ENCODE results near the gene TMEM208. TPM values are rescaled to one million over a fixed set of nuclear protein-coding genes. Genes with fewer than 3 reads are reported as not detected.

The TMEM208 gene
- total and polyA plus RNA-seq, 2 of the 8 experiments (the other 6 are each of a cell fraction or from before 2014, with no cell fraction given) = 37.7 to 100.0 TPM

- Histone ChIP-seq H3K56ac (replicated peaks; ENCODE audit: insufficient read length, low read depth, low read length) (no peak overlapping the region), H2AK5ac (ENCODE audit: low read depth, low read length) (0 out of 2 replicates have a peak overlapping the region, but pooled peaks have one; percentile 75), H4K91ac (replicated peaks; ENCODE audit: insufficient read length, low read length) (no peak overlapping the region), H3K18ac (ENCODE audit: extremely low read depth, low read length) (no peak overlapping the region), H2BK15ac (ENCODE audit: low read length) (no peak overlapping the region), H3K9ac (replicated peaks in 1 of 4; ENCODE audit: extremely low read depth in 1 of 4, low read depth in 3 of 4, low read length in 3 of 4) (no peak overlapping the region), H2BK120ac (replicated peaks; ENCODE audit: low read depth, low read length) (no peak overlapping the region), H3K23me2 (ENCODE audit: low read depth, low read length) (no peaks in the 10 kb centered on the region), H3K4me3 (ENCODE audit: extremely low read depth in 1 of 4, insufficient read depth in 2 of 4, low read depth in 3 of 4, low read length in 4 of 4) (no peak overlapping the region), H3K4me2 (ENCODE audit: insufficient read depth in 1 of 2, low read depth in 2 of 2, low read length in 2 of 2) (no peak overlapping the region), H2BK20ac (ENCODE audit: low read length) (no peak overlapping the region), H2BK5ac (ENCODE audit: low read depth, low read length) (no peak overlapping the region), H3K79me1 (ENCODE audit: low read depth, low read length) (peaks cover 4% of the 10 kb centered on the region; the same call in 1 of the 2 replicates), H4K5ac (ENCODE audit: insufficient read length, low read depth, low read length) (no peak overlapping the region), H4K20me1 (replicated peaks in 1 of 2; ENCODE audit: control insufficient read depth in 1 of 2, insufficient read depth in 2 of 2, low read length in 2 of 2) (peaks cover 0 to 14% of the 10 kb centered on the region in 2 experiments), H2AFZ (ENCODE audit: low read length) (no peak overlapping the region), H4K8ac (ENCODE audit: extremely low read depth, insufficient read depth, low read length) (no peak overlapping the region; the same call in 1 of the 2 replicates), H3K36me3 (ENCODE audit: control insufficient read depth in 2 of 4, insufficient read depth in 4 of 4, low read length in 3 of 4) (peaks cover 11 to 28% (median 20%) of the 10 kb centered on the region in 4 experiments; a peak in 5 of 8 replicates), H3K27me3 (replicated peaks in 1 of 4; ENCODE audit: control insufficient read depth in 3 of 4, extremely low read depth in 1 of 4, insufficient read depth in 3 of 4, low read length in 3 of 4) (no peaks in the 10 kb centered on the region), H2BK12ac (ENCODE audit: low read depth, low read length) (peak overlapping the region; percentile 27; the same call in 1 of the 2 replicates), H3K4ac (replicated peaks; ENCODE audit: insufficient read length, low read depth, low read length) (no peak overlapping the region), H3K27ac (ENCODE audit: low read depth, low read length) (no peak overlapping the region), H3K9me3 (ENCODE audit: insufficient read depth in 2 of 2, low read depth in 1 of 2, low read length in 1 of 2) (no peaks in the 10 kb centered on the region), H3K79me2 (ENCODE audit: control insufficient read depth in 1 of 2, insufficient read depth in 2 of 2, low read length in 2 of 2) (no peaks in the 10 kb centered on the region), H3K14ac (ENCODE audit: insufficient read length) (no peak overlapping the region), H3K4me1 (replicated peaks in 1 of 4; ENCODE audit: control insufficient read depth in 3 of 4, insufficient read depth in 4 of 4, low read length in 3 of 4) (peaks cover 0 to under 1% (median 0%) of the 10 kb centered on the region in 4 experiments; a peak in 3 of 7 replicates), H3K23ac (ENCODE audit: insufficient read length) (no peak overlapping the region)
- FAIRE-seq (no peak), DNase-seq (ENCODE audit: low read depth in 1 of 2, low spot score in 2 of 2) (no peak)
- WGBS, 2 experiments (ENCODE audit: extremely low coverage in 1 of 2, insufficient coverage in 1 of 2, insufficient read length in 1 of 2, insufficient replicate concordance in 2 of 2, low coverage in 1 of 2, low lambda C conversion rate in 2 of 2, missing lambda C conversion rate in 1 of 2) = 87% methylated on average over 14 of the region's 17 CpGs; no CpG with 5 or more reads in 1 of the 2 experiments
- CTCF ChIA-PET (ENCODE audit: partially characterized antibody) = interaction anchor here (0.7 to 4.6 kb wide), 5 partner anchors 9 to 48 kb away, joined by 3 to 23 read pairs (median 4); partner anchors contain the start of genes ELMO3, FHOD1 and TMEM208
- TF ChIP-seq TAF1 (IDR thresholded peaks at IDR 0.05; ENCODE audit: low read depth, low read length) (no peak), ZNF274 (IDR thresholded peaks at IDR 0.05; ENCODE audit: borderline replicate concordance, extremely low read depth, low read length) (no peak)
- POLR2A ChIA-PET (ENCODE audit: partially characterized antibody) = interaction anchor here (1.4 to 11.2 kb wide), 4 partner anchors 9 to 36 kb away, joined by 3 to 111 read pairs (median 10); partner anchors contain the start of genes FHOD1, SLC9A5 and TMEM208
Measured at GRCh38 chr16:67235816-67236562, 9.1 kb downstream of the TMEM208 start.
